Suprapubic skin (tissue), 4 donors: ENCODE measurements around the gene SAMD14. TPM values are rescaled to one million over a fixed set of nuclear protein-coding genes. Genes with fewer than 3 reads are reported as not detected.

Experiments
- DNase-seq, 2 donors: peaks; one replicate each; pipeline ENCODE4 v3.0.0-alpha.2; 2019; ENCODE audit warnings: low spot score in 2 of 2
- H3K27ac ChIP-seq: fragments of 200-600 bp; sonication (generic); one replicate; pipeline ENCODE4 v1.5.1; 2019
- H3K27me3 ChIP-seq: fragments of 200-600 bp; sonication (generic); one replicate; pipeline ENCODE4 v1.5.1; 2019
- H3K36me3 ChIP-seq: fragments of 200-600 bp; sonication (generic); one replicate; pipeline ENCODE4 v1.5.1; 2019
- H3K4me1 ChIP-seq: fragments of 200-600 bp; sonication (generic); one replicate; pipeline ENCODE4 v1.5.1; 2019
- H3K4me3 ChIP-seq: fragments of 200-600 bp; sonication (generic); one replicate; pipeline ENCODE4 v1.5.1; 2019; ENCODE audit warnings: mild to moderate bottlenecking
- H3K9me3 ChIP-seq: fragments of 200-600 bp; sonication (generic); one replicate; pipeline ENCODE4 v1.5.1; 2019
- CTCF ChIP-seq, 2 donors: fragments of 200-600 bp in 1 of 2; fragments of 450-650 bp in 1 of 2; sonication (generic) in 1 of 2; IDR thresholded peaks; one replicate each; pipeline ENCODE4 v1.5.1; 2016 to 2019; ENCODE audit warnings: antibody characterized with exemption in 2 of 2, mild to moderate bottlenecking in 1 of 2, moderate library complexity in 1 of 2
- EP300 ChIP-seq: sonication (generic); formaldehyde crosslinking; IDR thresholded peaks from one replicate; pipeline ENCODE4 v1.6.1; 2017; ENCODE audit warnings: antibody characterized with exemption
- POLR2A ChIP-seq, 2 donors: fragments of 450-650 bp; IDR thresholded peaks; one replicate each; pipeline ENCODE4 v1.6.1; 2017; ENCODE audit warnings: antibody characterized with exemption in 2 of 2, mild to moderate bottlenecking in 2 of 2, moderate library complexity in 2 of 2
- POLR2AphosphoS5 ChIP-seq, 3 donors: sonication (generic); formaldehyde crosslinking; IDR thresholded peaks; one replicate each; pipeline ENCODE4 v1.6.1; 2017; ENCODE audit warnings: antibody characterized with exemption in 3 of 3
- WGBS: methylation state at CpG from one replicate; pipeline ENCODE4 v1.1.5; 2018; 5-methylcytosine and 5-hydroxymethylcytosine counted together
- total RNA-seq, 4 donors: library from RNA; depleted of rRNA; stranded (reverse); fragments of >200 nt; gene quantifications; one replicate each; pipeline ENCODE4 v1.1.0, GENCODE V29; 2016

The SAMD14 gene
- total RNA-seq, 4 donors from 2014 or later: 0.68 TPM; not detected in 3

- Histone ChIP-seq H3K4me3 (peak overlapping the region; percentile 84), H3K27me3 (no peaks in the 10 kb centered on the region), H3K27ac (peak overlapping the region; percentile 86), H3K9me3 (no peaks in the 10 kb centered on the region), H3K36me3 (peaks cover 12% of the 10 kb centered on the region), H3K4me1 (peaks cover 91% of the 10 kb centered on the region)
- DNase-seq: no peak
- TF ChIP-seq POLR2A (IDR thresholded peaks at IDR 0.05) (no peak), EP300 (no peak), CTCF (IDR thresholded peaks at IDR 0.05) (no peak), POLR2AphosphoS5 (IDR thresholded peaks at IDR 0.05) (no peak)
- 0% methylated on average over 8 of the region's 30 CpGs for WGBS
These were observed 19.1 kb upstream of the SAMD14 start for GRCh38 chr17:50149091-50149416.

DNA sequence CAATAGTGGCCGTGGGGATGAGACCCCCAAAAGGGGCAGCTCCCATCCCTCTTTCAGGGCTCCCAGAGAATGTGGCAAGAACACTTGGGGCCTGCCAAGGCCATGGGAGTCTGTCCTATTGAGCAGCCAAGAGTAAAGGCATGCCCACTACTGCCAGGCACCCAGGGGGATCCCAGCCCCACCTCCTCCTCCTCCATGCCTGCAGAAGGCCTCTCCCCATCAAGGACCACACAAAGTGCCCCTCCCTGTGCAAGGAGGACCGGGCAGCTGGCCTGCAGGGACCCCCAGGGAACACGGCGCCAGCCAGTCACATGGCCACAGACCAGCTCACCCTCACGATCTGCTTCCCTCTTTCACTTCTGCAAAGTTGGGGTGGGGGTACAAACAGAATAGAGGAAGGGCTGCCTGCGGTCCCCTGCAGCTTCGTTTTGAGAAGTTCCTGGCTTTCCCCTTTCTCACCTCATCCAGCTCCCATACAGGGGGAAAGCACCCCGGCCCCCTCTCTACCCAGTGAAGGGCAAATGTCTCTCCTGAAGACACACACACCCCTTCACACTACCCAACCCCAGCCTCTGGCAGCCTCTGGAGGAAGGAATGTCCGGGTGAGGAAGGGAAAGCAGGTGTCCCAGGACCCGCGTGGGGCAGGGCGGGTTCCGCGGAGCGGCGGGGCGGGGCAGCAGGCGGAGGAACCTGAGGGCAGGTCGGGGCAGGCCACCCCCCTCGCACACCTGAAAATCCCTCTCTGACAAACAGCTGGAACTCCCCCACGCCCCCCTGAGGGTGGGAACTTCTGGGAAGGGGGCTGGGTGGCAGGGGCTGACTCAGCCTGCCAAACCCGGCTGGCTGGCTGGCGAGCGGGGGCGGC is 18.5 kb upstream of the SAMD14 start:
- WGBS: 0% methylated on average over 18 of the region's 25 CpGs
- peaks cover 85% of the 10 kb centered on the region for H3K4me1 ChIP-seq
- peak overlapping the region; percentile 84 for H3K4me3 ChIP-seq
- H3K9me3 ChIP-seq: no peaks in the 10 kb centered on the region
- TF ChIP-seq CTCF (IDR thresholded peaks at IDR 0.05) (no peak), POLR2AphosphoS5 (IDR thresholded peaks at IDR 0.05) (no peak), POLR2A (IDR thresholded peaks at IDR 0.05) (no peak), EP300 (no peak)
- no peak for DNase-seq
- no peaks in the 10 kb centered on the region for H3K27me3 ChIP-seq
- H3K27ac ChIP-seq: peak overlapping the region; percentile 86
- H3K36me3 ChIP-seq: peaks cover 18% of the 10 kb centered on the region

GRCh38 chr17:50147841-50148225 is 17.9 kb upstream of the SAMD14 start:
- 12% methylated on average over 5 of the region's 5 CpGs for WGBS
- no peak for TF ChIP-seq CTCF (IDR thresholded peaks at IDR 0.05)
- H3K27me3 ChIP-seq: no peaks in the 10 kb centered on the region
- H3K27ac ChIP-seq: peak overlapping the region; percentile 86
- peaks cover 24% of the 10 kb centered on the region for H3K36me3 ChIP-seq
- peaks cover 79% of the 10 kb centered on the region for H3K4me1 ChIP-seq
- H3K4me3 ChIP-seq: peak overlapping the region; percentile 84
- no peaks in the 10 kb centered on the region for H3K9me3 ChIP-seq
- DNase-seq: no peak

- Histone ChIP-seq H3K27ac (peak overlapping the region; percentile 86), H3K27me3 (no peaks in the 10 kb centered on the region), H3K4me1 (peaks cover 71% of the 10 kb centered on the region), H3K36me3 (peaks cover 32% of the 10 kb centered on the region), H3K9me3 (no peaks in the 10 kb centered on the region), H3K4me3 (peak overlapping the region; percentile 84)
- 22% methylated on average over 13 of the region's 15 CpGs for WGBS
- DNase-seq: no peak
- TF ChIP-seq POLR2AphosphoS5 (IDR thresholded peaks at IDR 0.05): no peak
- TF ChIP-seq POLR2A (IDR thresholded peaks at IDR 0.05): no peak
- TF ChIP-seq EP300: no peak
- TF ChIP-seq CTCF (IDR thresholded peaks at IDR 0.05): no peak
These were observed 17.1 kb upstream of the SAMD14 start for GRCh38 chr17:50146927-50147665.

DNA sequence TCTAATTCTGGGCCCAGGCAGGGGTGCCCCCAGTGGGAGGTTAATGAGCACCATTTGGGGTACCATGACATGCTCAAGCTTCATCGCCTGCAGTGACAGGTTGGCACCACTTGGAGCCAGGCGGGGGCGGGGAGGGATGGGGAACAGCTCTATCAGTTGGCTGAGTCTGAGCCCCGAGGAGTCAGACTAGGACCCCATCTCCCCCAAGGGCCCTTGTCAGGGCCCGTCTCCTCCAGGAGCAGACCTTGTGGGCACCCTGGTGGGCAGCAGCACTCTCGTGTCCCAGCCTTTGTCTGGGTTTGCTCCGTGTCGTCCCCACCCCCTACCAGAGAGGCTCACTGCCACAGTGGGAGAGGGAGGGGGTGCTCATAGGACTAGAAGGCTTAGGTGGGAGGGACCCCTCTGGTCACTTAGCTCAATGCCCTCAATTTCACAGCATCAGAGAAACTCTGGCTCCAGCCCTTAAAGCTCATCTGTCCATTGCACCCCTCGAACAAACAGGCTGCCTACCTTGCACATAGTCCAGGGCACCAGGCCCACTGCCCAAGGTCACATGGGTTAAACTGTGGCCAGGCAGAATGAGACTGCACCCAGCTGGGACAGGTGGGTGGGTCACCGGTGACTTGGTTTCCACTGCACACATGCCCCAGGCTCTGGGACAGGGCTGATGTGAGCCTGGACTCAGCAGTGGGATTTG is 16.4 kb upstream of the SAMD14 start:
- no peaks in the 10 kb centered on the region for H3K9me3 ChIP-seq
- DNase-seq: peak in 1 of 2 donors; percentile 67
- WGBS: 44% methylated on average over 3 of the region's 10 CpGs
- no peak for TF ChIP-seq EP300
- peak in 1 of 2 donors; percentile 11 for TF ChIP-seq CTCF (IDR thresholded peaks at IDR 0.05)
- H3K36me3 ChIP-seq: peaks cover 39% of the 10 kb centered on the region
- peaks cover 64% of the 10 kb centered on the region for H3K4me1 ChIP-seq
- H3K27ac ChIP-seq: peak overlapping the region; percentile 86
- H3K27me3 ChIP-seq: no peaks in the 10 kb centered on the region
- H3K4me3 ChIP-seq: peak overlapping the region; percentile 84
